GM23338 (cell line): ENCODE data around the gene PTPRN2. TPM values are rescaled to one million over a fixed set of nuclear protein-coding genes. Genes with fewer than 3 reads are reported as not detected.

Source experiments
- ATAC-seq: fragments of 200-7000 bp; cut with Tn5 transposase; 3 replicates; pipeline ENCODE4 v1.9.1; 2020
- DNase-seq: peaks from one replicate; pipeline ENCODE4 v3.0.0-alpha.2; 2015; ENCODE audit warnings: low spot score
- H2AFZ ChIP-seq: fragments of 200-600 bp; sonication (generic); 2 replicates; pipeline ENCODE4 v1.8.0; 2016; ENCODE audit warnings: antibody characterized with exemption, mild to moderate bottlenecking, moderate library complexity
- H3F3A ChIP-seq: fragments of 200-600 bp; sonication (generic); replicated peaks from 2 replicates; pipeline ENCODE4 v1.8.0; 2017; ENCODE audit warnings: antibody characterized with exemption, mixed run types, low read depth
- H3K27ac ChIP-seq: fragments of 200-600 bp; sonication (generic); 2 replicates; pipeline ENCODE4 v1.6.1; 2016; ENCODE audit warnings: low read depth
- H3K27me3 ChIP-seq: fragments of 200-600 bp; sonication (generic); 2 replicates; pipeline ENCODE4 v1.8.0; 2016; ENCODE audit warnings: mild to moderate bottlenecking, mixed run types, moderate library complexity; ENCODE audit not compliant: insufficient read depth
- H3K36me3 ChIP-seq: fragments of 200-600 bp; sonication (generic); 2 replicates; pipeline ENCODE4 v1.8.0; 2016; ENCODE audit warnings: mild to moderate bottlenecking; ENCODE audit not compliant: insufficient read depth
- H3K4me1 ChIP-seq: fragments of 200-600 bp; sonication (generic); 2 replicates; pipeline ENCODE4 v1.8.0; 2016; ENCODE audit warnings: mild to moderate bottlenecking, moderate library complexity; ENCODE audit not compliant: insufficient read depth
- H3K4me2 ChIP-seq: fragments of 200-600 bp; sonication (generic); 2 replicates; pipeline ENCODE4 v1.7.1; 2017; ENCODE audit warnings: mixed run types
- H3K4me3 ChIP-seq: fragments of 200-600 bp; sonication (generic); 2 replicates; pipeline ENCODE4 v1.6.1; 2016; ENCODE audit warnings: mixed run types
- H3K79me2 ChIP-seq: fragments of 200-600 bp; sonication (generic); replicated peaks from 2 replicates; pipeline ENCODE4 v1.8.0; 2017; ENCODE audit warnings: mild to moderate bottlenecking; ENCODE audit not compliant: insufficient read depth
- H3K9me2 ChIP-seq: fragments of 200-600 bp; sonication (generic); 2 replicates; pipeline ENCODE4 v1.8.0; 2017; ENCODE audit not compliant: insufficient read depth
- H4K20me1 ChIP-seq: fragments of 200-600 bp; sonication (generic); replicated peaks from 2 replicates; pipeline ENCODE4 v1.8.0; 2017; ENCODE audit warnings: mild to moderate bottlenecking; ENCODE audit not compliant: insufficient read depth
- H3K27ac Mint-ChIP-seq: 2 replicates; pipeline ENCODE4 v1.8.0; 2020; ENCODE audit warnings: inconsistent platforms, mild to moderate bottlenecking, moderate library complexity, mixed read lengths
- H3K27me3 Mint-ChIP-seq: 3 replicates; pipeline ENCODE4 v1.8.0; 2022; ENCODE audit warnings: low read depth, mild to moderate bottlenecking, moderate library complexity, mixed read lengths, inconsistent platforms; ENCODE audit not compliant: insufficient read depth, poor library complexity
- H3K36me3 Mint-ChIP-seq: 3 replicates; pipeline ENCODE4 v1.8.0; 2021; ENCODE audit warnings: low read depth, mild to moderate bottlenecking, inconsistent platforms, moderate library complexity, mixed read lengths
- H3K4me1 Mint-ChIP-seq: 3 replicates; pipeline ENCODE4 v1.8.0; 2020; ENCODE audit warnings: mild to moderate bottlenecking, inconsistent platforms, mixed read lengths
- H3K4me3 Mint-ChIP-seq: 3 replicates; pipeline ENCODE4 v1.8.0; 2021; ENCODE audit warnings: moderate library complexity, mild to moderate bottlenecking, inconsistent platforms, mixed read lengths
- H3K9me3 Mint-ChIP-seq: 3 replicates; pipeline ENCODE4 v1.8.0; 2020; ENCODE audit warnings: moderate library complexity, mild to moderate bottlenecking, inconsistent platforms, mixed read lengths
- JUNB ChIP-seq: IDR thresholded peaks from one replicate; pipeline ENCODE4 v1.6.1; 2016; ENCODE audit warnings: antibody characterized with exemption; ENCODE audit not compliant: unreplicated experiment
- NANOG ChIP-seq: IDR thresholded peaks from 2 replicates; pipeline ENCODE4 v1.6.1; 2016; ENCODE audit warnings: antibody characterized with exemption, borderline replicate concordance
- POLR2AphosphoS5 ChIP-seq: IDR thresholded peaks from 2 replicates; pipeline ENCODE4 v1.6.1; 2016; ENCODE audit warnings: antibody characterized with exemption, low read depth
- STAT1 ChIP-seq: IDR thresholded peaks from one replicate; pipeline ENCODE4 v1.6.1; 2016; ENCODE audit warnings: antibody characterized with exemption; ENCODE audit not compliant: unreplicated experiment
- ZNF331 ChIP-seq: fragments of 250-450 bp; sonication (Bioruptor Pico); IDR thresholded peaks from 2 replicates; pipeline ENCODE4 v1.5.0; 2020; ENCODE audit warnings: low read depth, mild to moderate bottlenecking, moderate library complexity
- polyA plus RNA-seq: library from polyadenylated mRNA; unstranded; fragments of >200 nt; fragmentation: Nextera tagmentation; extraction: Ambion mirVana; gene quantifications from 2 replicates; pipeline ENCODE4 v1.2.1, GENCODE V29; 2016
- total RNA-seq: library from RNA; depleted of rRNA; stranded (reverse); fragments of >200 nt; shearing (Covaris generic); gene quantifications from 2 replicates; pipeline ENCODE4 v1.2.3, GENCODE V29; 2014
- TF ChIP-seq, protein P1 (sequence below): fragments of 250-450 bp; sonication (Bioruptor Pico); IDR thresholded peaks from 2 replicates; pipeline ENCODE4 v1.5.0; 2020; ENCODE audit warnings: mild to moderate bottlenecking, moderate library complexity
- TF ChIP-seq, protein P2 (sequence below): IDR thresholded peaks from one replicate; pipeline ENCODE4 v1.6.1; 2018; ENCODE audit warnings: antibody characterized with exemption; ENCODE audit not compliant: unreplicated experiment
- TF ChIP-seq, protein P3 (sequence below): IDR thresholded peaks from 2 replicates; pipeline ENCODE4 v1.6.1; 2016; ENCODE audit warnings: antibody characterized with exemption
- TF ChIP-seq, protein P4 (sequence below), 2 experiments: fragments of 200-600 bp in 1 of 2; sonication (generic) in 1 of 2; conservative IDR thresholded peaks; 2 replicates each; pipeline versions ENCODE4 v1.5.1 to v1.6.1; 2016 to 2017; ENCODE audit warnings: antibody characterized with exemption in 2 of 2, low read depth in 2 of 2, mild to moderate bottlenecking in 2 of 2, moderate library complexity in 1 of 2

Gene PTPRN2
- total and polyA plus RNA-seq, 2 experiments from 2014 or later: 0.87 to 4.0 TPM

DNA sequence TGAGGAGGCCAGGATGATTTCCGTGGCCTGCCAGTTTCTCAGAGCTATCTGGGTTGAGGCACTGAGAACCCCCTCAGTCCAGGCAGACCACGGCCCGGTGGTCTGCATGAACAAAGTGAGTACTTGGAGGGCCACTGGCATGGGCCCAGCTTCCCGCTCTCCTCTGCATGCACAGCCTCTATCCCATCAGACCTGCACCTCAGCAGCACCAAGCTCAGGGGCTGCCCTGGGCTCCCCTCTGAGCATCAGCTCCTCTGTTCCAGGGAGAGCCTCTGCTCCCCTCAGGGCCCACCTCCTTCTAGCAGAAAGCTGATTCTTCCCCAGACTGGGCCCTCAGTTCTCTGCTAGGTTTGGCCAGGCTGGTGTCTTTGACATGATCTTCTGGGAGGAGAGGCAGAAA, 780.9 kb downstream of the PTPRN2 start:
- no peaks in the 10 kb centered on the region for H3K4me1 ChIP-seq
- no peak overlapping the region for H3K4me2 ChIP-seq
- TF ChIP-seq, protein P1, sequence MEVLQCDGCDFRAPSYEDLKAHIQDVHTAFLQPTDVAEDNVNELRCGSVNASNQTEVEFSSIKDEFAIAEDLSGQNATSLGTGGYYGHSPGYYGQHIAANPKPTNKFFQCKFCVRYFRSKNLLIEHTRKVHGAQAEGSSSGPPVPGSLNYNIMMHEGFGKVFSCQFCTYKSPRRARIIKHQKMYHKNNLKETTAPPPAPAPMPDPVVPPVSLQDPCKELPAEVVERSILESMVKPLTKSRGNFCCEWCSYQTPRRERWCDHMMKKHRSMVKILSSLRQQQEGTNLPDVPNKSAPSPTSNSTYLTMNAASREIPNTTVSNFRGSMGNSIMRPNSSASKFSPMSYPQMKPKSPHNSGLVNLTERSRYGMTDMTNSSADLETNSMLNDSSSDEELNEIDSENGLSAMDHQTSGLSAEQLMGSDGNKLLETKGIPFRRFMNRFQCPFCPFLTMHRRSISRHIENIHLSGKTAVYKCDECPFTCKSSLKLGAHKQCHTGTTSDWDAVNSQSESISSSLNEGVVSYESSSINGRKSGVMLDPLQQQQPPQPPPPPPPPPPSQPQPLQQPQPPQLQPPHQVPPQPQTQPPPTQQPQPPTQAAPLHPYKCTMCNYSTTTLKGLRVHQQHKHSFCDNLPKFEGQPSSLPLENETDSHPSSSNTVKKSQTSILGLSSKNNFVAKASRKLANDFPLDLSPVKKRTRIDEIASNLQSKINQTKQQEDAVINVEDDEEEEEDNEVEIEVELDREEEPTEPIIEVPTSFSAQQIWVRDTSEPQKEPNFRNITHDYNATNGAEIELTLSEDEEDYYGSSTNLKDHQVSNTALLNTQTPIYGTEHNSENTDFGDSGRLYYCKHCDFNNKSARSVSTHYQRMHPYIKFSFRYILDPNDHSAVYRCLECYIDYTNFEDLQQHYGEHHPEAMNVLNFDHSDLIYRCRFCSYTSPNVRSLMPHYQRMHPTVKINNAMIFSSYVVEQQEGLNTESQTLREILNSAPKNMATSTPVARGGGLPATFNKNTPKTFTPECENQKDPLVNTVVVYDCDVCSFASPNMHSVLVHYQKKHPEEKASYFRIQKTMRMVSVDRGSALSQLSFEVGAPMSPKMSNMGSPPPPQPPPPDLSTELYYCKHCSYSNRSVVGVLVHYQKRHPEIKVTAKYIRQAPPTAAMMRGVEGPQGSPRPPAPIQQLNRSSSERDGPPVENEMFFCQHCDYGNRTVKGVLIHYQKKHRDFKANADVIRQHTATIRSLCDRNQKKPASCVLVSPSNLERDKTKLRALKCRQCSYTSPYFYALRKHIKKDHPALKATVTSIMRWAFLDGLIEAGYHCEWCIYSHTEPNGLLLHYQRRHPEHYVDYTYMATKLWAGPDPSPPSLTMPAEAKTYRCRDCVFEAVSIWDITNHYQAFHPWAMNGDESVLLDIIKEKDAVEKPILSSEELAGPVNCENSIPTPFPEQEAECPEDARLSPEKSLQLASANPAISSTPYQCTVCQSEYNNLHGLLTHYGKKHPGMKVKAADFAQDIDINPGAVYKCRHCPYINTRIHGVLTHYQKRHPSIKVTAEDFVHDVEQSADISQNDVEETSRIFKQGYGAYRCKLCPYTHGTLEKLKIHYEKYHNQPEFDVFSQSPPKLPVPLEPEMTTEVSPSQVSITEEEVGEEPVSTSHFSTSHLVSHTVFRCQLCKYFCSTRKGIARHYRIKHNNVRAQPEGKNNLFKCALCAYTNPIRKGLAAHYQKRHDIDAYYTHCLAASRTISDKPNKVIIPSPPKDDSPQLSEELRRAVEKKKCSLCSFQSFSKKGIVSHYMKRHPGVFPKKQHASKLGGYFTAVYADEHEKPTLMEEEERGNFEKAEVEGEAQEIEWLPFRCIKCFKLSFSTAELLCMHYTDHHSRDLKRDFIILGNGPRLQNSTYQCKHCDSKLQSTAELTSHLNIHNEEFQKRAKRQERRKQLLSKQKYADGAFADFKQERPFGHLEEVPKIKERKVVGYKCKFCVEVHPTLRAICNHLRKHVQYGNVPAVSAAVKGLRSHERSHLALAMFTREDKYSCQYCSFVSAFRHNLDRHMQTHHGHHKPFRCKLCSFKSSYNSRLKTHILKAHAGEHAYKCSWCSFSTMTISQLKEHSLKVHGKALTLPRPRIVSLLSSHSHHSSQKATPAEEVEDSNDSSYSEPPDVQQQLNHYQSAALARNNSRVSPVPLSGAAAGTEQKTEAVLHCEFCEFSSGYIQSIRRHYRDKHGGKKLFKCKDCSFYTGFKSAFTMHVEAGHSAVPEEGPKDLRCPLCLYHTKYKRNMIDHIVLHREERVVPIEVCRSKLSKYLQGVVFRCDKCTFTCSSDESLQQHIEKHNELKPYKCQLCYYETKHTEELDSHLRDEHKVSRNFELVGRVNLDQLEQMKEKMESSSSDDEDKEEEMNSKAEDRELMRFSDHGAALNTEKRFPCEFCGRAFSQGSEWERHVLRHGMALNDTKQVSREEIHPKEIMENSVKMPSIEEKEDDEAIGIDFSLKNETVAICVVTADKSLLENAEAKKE: no peak
- TF ChIP-seq, protein P2, sequence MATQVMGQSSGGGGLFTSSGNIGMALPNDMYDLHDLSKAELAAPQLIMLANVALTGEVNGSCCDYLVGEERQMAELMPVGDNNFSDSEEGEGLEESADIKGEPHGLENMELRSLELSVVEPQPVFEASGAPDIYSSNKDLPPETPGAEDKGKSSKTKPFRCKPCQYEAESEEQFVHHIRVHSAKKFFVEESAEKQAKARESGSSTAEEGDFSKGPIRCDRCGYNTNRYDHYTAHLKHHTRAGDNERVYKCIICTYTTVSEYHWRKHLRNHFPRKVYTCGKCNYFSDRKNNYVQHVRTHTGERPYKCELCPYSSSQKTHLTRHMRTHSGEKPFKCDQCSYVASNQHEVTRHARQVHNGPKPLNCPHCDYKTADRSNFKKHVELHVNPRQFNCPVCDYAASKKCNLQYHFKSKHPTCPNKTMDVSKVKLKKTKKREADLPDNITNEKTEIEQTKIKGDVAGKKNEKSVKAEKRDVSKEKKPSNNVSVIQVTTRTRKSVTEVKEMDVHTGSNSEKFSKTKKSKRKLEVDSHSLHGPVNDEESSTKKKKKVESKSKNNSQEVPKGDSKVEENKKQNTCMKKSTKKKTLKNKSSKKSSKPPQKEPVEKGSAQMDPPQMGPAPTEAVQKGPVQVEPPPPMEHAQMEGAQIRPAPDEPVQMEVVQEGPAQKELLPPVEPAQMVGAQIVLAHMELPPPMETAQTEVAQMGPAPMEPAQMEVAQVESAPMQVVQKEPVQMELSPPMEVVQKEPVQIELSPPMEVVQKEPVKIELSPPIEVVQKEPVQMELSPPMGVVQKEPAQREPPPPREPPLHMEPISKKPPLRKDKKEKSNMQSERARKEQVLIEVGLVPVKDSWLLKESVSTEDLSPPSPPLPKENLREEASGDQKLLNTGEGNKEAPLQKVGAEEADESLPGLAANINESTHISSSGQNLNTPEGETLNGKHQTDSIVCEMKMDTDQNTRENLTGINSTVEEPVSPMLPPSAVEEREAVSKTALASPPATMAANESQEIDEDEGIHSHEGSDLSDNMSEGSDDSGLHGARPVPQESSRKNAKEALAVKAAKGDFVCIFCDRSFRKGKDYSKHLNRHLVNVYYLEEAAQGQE: no peak
- TF ChIP-seq JUNB: no peak
- TF ChIP-seq, protein P3, sequence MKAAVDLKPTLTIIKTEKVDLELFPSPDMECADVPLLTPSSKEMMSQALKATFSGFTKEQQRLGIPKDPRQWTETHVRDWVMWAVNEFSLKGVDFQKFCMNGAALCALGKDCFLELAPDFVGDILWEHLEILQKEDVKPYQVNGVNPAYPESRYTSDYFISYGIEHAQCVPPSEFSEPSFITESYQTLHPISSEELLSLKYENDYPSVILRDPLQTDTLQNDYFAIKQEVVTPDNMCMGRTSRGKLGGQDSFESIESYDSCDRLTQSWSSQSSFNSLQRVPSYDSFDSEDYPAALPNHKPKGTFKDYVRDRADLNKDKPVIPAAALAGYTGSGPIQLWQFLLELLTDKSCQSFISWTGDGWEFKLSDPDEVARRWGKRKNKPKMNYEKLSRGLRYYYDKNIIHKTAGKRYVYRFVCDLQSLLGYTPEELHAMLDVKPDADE: no peak
- no peak for TF ChIP-seq POLR2AphosphoS5
- no peak for TF ChIP-seq NANOG
- TF ChIP-seq ZNF331 (CRISPR knock-in tag): no peak
- TF ChIP-seq, protein P4, sequence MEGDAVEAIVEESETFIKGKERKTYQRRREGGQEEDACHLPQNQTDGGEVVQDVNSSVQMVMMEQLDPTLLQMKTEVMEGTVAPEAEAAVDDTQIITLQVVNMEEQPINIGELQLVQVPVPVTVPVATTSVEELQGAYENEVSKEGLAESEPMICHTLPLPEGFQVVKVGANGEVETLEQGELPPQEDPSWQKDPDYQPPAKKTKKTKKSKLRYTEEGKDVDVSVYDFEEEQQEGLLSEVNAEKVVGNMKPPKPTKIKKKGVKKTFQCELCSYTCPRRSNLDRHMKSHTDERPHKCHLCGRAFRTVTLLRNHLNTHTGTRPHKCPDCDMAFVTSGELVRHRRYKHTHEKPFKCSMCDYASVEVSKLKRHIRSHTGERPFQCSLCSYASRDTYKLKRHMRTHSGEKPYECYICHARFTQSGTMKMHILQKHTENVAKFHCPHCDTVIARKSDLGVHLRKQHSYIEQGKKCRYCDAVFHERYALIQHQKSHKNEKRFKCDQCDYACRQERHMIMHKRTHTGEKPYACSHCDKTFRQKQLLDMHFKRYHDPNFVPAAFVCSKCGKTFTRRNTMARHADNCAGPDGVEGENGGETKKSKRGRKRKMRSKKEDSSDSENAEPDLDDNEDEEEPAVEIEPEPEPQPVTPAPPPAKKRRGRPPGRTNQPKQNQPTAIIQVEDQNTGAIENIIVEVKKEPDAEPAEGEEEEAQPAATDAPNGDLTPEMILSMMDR (conservative IDR thresholded peaks at IDR 0.05; ENCODE audit: low read depth in 2 of 2): no peak
- TF ChIP-seq STAT1: no peak
- no peaks in the 10 kb centered on the region for H3F3A ChIP-seq
- H3K4me3 Mint-ChIP-seq: no peak overlapping the region
- no peaks in the 10 kb centered on the region for H3K27me3 ChIP-seq
- no peak for ATAC-seq
- H3K4me3 ChIP-seq: no peak overlapping the region
- H2AFZ ChIP-seq: no peak overlapping the region
- H3K36me3 Mint-ChIP-seq: peaks cover 52% of the 10 kb centered on the region
- H3K36me3 ChIP-seq: no peaks in the 10 kb centered on the region
- peaks cover 99% of the 10 kb centered on the region for H3K9me3 Mint-ChIP-seq
- no peak overlapping the region for H3K27ac Mint-ChIP-seq
- no peaks in the 10 kb centered on the region for H3K4me1 Mint-ChIP-seq
- H3K9me2 ChIP-seq: no peaks in the 10 kb centered on the region
- H3K27ac ChIP-seq: no peak overlapping the region
- H3K79me2 ChIP-seq: no peaks in the 10 kb centered on the region
- H4K20me1 ChIP-seq: no peaks in the 10 kb centered on the region
- H3K27me3 Mint-ChIP-seq: peaks cover 15% of the 10 kb centered on the region
- no peak for DNase-seq
